Fibroblast of lung (primary cell): ENCODE results near the gene SEMA5A. TPM values are rescaled to one million over a fixed set of nuclear protein-coding genes. Genes with fewer than 3 reads are reported as not detected.
A peak's percentile ranks its signal among the peaks of the same experiment; 100 is the strongest.

Experiments used
- DNase-seq, 2 donors: peaks; one replicate each; pipeline versions ENCODE4 v3.0.0 to v3.0.0-alpha.2; 2010; ENCODE audit warnings: low read depth in 2 of 2
- H2AFZ ChIP-seq: 2 replicates; pipeline ENCODE4 v1.5.1; 2012; ENCODE audit warnings: low read length, control low read depth, inconsistent platforms
- H3K27ac ChIP-seq: 2 replicates; pipeline ENCODE4 v1.5.1; 2011; ENCODE audit warnings: low read length, control low read depth; ENCODE audit not compliant: insufficient read depth
- H3K27me3 ChIP-seq: 2 replicates; pipeline ENCODE4 v1.5.1; 2011; ENCODE audit warnings: mild to moderate bottlenecking, low read length; ENCODE audit not compliant: control insufficient read depth, insufficient read depth
- H3K36me3 ChIP-seq: 2 replicates; pipeline ENCODE4 v1.5.1; 2011; ENCODE audit warnings: low read length; ENCODE audit not compliant: control insufficient read depth, insufficient read depth
- H3K4me1 ChIP-seq: 2 replicates; pipeline ENCODE4 v1.5.1; 2011; ENCODE audit warnings: low read length; ENCODE audit not compliant: control insufficient read depth, insufficient read depth; ENCODE audit errors: extremely low read depth
- H3K4me2 ChIP-seq: 2 replicates; pipeline ENCODE4 v1.5.1; 2011; ENCODE audit warnings: low read length, control low read depth; ENCODE audit not compliant: insufficient read depth; ENCODE audit errors: extremely low read depth
- H3K4me3 ChIP-seq, 4 experiments: fragments of 200-600 bp in 1 of 4; sonication (generic) in 1 of 4; replicated peaks in 1 of 4; 2 replicates each; pipeline ENCODE4 v1.5.1; 2011 to 2016; ENCODE audit warnings: low read length in 4 of 4, low read depth in 3 of 4, mild to moderate bottlenecking in 3 of 4, control low read depth in 2 of 4, inconsistent platforms in 1 of 4, mixed read lengths in 1 of 4; ENCODE audit not compliant: insufficient read depth in 1 of 4; ENCODE audit errors: control extremely low read depth in 1 of 4
- H3K79me2 ChIP-seq: 2 replicates; pipeline ENCODE4 v1.5.1; 2012; ENCODE audit warnings: mild to moderate bottlenecking, low read length, inconsistent platforms; ENCODE audit not compliant: control insufficient read depth, insufficient read depth
- H3K9ac ChIP-seq: 2 replicates; pipeline ENCODE4 v1.5.1; 2011; ENCODE audit warnings: mild to moderate bottlenecking, low read length, control low read depth; ENCODE audit not compliant: insufficient read depth
- H3K9me3 ChIP-seq: 2 replicates; pipeline ENCODE4 v1.5.1; 2012; ENCODE audit warnings: low read depth, low read length; ENCODE audit not compliant: control insufficient read depth, insufficient read depth
- H4K20me1 ChIP-seq: 2 replicates; pipeline ENCODE4 v1.5.1; 2011; ENCODE audit warnings: low read length; ENCODE audit not compliant: control insufficient read depth, insufficient read depth; ENCODE audit errors: extremely low read depth
- EZH2 ChIP-seq: IDR thresholded peaks from 2 replicates; pipeline ENCODE4 v1.5.1; 2012; ENCODE audit warnings: low read length, control low read depth, mild to moderate bottlenecking; ENCODE audit errors: missing control alignments
- polyA plus RNA-seq, 2 donors: library from polyadenylated mRNA; depleted of rRNA in 1 of 2; stranded (reverse) in 1 of 2; unstranded in 1 of 2; fragments of >200 nt; gene quantifications; 2 replicates each; pipeline ENCODE4 v1.2.1, GENCODE V29; 2011 to 2012; ENCODE audit warnings: missing spikeins in 1 of 2
- total RNA-seq: library from RNA; depleted of rRNA; stranded (reverse); fragments of >200 nt; gene quantifications from 2 replicates; pipeline ENCODE4 v1.2.1, GENCODE V29; 2014
- TF ChIP-seq, protein P1 (sequence below), 2 donors: IDR thresholded peaks in 1 of 2; conservative IDR thresholded peaks in 1 of 2; 1 replicate in 1 of 2; 2 replicates in 1 of 2; pipeline ENCODE4 v1.5.1; 2011 to 2012; ENCODE audit warnings: low read length in 2 of 2, control low read depth in 1 of 2, inconsistent platforms in 1 of 2, low read depth in 1 of 2, mild to moderate bottlenecking in 1 of 2

The SEMA5A gene
- total and polyA plus RNA-seq, 2 donors (not counting 1 experiment from before 2014, with no cell fraction given): 30.6 to 49.0 TPM

DNA sequence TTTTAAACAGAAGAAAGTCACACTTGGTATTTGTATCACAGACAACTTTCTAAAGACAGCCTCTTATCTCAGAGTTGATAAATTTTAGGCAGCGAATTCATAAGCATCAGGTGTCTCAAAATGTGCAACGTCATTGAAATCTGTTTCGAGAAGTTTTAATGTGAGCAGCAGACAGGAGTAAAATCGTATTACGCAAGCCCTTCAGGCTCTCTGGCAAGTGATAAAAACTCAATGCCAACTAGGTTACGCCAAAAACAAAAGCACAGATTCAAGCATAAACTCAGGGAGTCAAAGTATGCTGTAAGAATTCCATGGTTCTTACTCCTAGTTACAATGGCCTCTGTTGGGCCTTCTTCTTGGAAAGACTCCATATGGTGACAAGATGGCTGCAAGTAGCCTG lies 244.7 kb downstream of the SEMA5A start:
- H3K9ac ChIP-seq: no peak overlapping the region
- no peaks in the 10 kb centered on the region for H3K27me3 ChIP-seq
- H3K4me1 ChIP-seq: no peaks in the 10 kb centered on the region
- no peaks in the 10 kb centered on the region for H3K9me3 ChIP-seq
- DNase-seq: peak in 1 of 2 donors; percentile 6
- TF ChIP-seq, protein P1, sequence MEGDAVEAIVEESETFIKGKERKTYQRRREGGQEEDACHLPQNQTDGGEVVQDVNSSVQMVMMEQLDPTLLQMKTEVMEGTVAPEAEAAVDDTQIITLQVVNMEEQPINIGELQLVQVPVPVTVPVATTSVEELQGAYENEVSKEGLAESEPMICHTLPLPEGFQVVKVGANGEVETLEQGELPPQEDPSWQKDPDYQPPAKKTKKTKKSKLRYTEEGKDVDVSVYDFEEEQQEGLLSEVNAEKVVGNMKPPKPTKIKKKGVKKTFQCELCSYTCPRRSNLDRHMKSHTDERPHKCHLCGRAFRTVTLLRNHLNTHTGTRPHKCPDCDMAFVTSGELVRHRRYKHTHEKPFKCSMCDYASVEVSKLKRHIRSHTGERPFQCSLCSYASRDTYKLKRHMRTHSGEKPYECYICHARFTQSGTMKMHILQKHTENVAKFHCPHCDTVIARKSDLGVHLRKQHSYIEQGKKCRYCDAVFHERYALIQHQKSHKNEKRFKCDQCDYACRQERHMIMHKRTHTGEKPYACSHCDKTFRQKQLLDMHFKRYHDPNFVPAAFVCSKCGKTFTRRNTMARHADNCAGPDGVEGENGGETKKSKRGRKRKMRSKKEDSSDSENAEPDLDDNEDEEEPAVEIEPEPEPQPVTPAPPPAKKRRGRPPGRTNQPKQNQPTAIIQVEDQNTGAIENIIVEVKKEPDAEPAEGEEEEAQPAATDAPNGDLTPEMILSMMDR (conservative IDR thresholded peaks at IDR 0.05 in 1 of 2, IDR thresholded peaks at IDR 0.05 in 1 of 2; ENCODE audit: low read depth in 1 of 2, low read length in 2 of 2): no peak
- TF ChIP-seq EZH2: no peak
- no peak overlapping the region for H3K27ac ChIP-seq
- H3K4me3 ChIP-seq: no peak overlapping the region
- H2AFZ ChIP-seq: no peak overlapping the region
- no peaks in the 10 kb centered on the region for H4K20me1 ChIP-seq
- H3K4me2 ChIP-seq: no peak overlapping the region
- no peaks in the 10 kb centered on the region for H3K36me3 ChIP-seq
- H3K79me2 ChIP-seq: no peaks in the 10 kb centered on the region

DNA sequence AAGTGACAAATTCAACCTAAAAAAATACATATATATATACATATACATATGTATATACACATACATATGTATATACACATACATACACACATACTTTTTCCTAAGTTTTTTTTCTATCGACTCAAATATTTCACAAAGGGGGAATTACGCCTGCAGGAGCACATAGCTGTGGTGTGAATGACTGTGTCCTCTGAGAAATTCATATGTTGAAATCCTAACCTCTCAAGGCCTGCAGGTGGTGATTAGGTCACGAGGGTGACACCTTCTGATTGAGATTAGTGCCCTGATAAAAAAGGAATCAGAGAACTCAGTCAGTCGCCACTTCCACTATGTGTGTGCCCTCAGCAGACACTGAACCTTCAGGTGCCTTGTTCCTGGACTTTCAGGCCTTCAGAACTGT lies 248.7 kb downstream of the SEMA5A start:
- Histone ChIP-seq H3K9ac (no peak overlapping the region), H4K20me1 (no peaks in the 10 kb centered on the region), H3K4me1 (no peaks in the 10 kb centered on the region), H3K36me3 (no peaks in the 10 kb centered on the region), H2AFZ (no peak overlapping the region), H3K79me2 (no peaks in the 10 kb centered on the region), H3K4me2 (no peak overlapping the region), H3K27me3 (no peaks in the 10 kb centered on the region), H3K27ac (no peak overlapping the region), H3K4me3 (no peak overlapping the region), H3K9me3 (no peaks in the 10 kb centered on the region)
- no peak for DNase-seq
- no peak for TF ChIP-seq EZH2
- TF ChIP-seq, protein P1 (conservative IDR thresholded peaks at IDR 0.05 in 1 of 2, IDR thresholded peaks at IDR 0.05 in 1 of 2; ENCODE audit: low read depth in 1 of 2, low read length in 2 of 2): no peak

DNA sequence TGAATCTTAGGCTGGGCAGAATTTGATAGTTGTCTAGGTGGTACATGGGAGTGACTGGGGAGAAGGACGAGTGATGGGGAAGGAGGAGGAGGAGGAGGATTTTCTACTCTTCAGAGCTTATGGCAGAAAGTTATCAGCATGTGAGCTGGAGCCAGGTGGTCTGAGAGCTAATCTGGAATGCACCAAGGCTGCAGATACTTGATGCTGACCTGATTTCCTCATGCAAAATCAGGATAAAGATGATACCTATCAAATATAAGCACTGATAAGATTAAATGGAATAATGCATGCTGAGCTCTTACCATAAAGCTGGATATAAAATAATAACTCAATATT lies 250.4 kb downstream of the SEMA5A start:
- no peaks in the 10 kb centered on the region for H3K36me3 ChIP-seq
- H3K27me3 ChIP-seq: no peaks in the 10 kb centered on the region
- TF ChIP-seq, protein P1 (conservative IDR thresholded peaks at IDR 0.05 in 1 of 2, IDR thresholded peaks at IDR 0.05 in 1 of 2; ENCODE audit: low read depth in 1 of 2, low read length in 2 of 2): no peak
- no peak for TF ChIP-seq EZH2
- H3K79me2 ChIP-seq: no peaks in the 10 kb centered on the region
- no peak overlapping the region for H3K4me2 ChIP-seq
- no peak overlapping the region for H3K4me3 ChIP-seq
- H3K4me1 ChIP-seq: no peaks in the 10 kb centered on the region
- no peak overlapping the region for H3K27ac ChIP-seq
- H4K20me1 ChIP-seq: no peaks in the 10 kb centered on the region
- no peak overlapping the region for H2AFZ ChIP-seq
- no peak overlapping the region for H3K9ac ChIP-seq
- no peaks in the 10 kb centered on the region for H3K9me3 ChIP-seq
- no peak for DNase-seq
